HG03064 (cell line): ENCODE measurements around the gene RAET1L.
"Not testable (repeated sequence)": the region's sequence is repeated elsewhere in the genome, so short reads cannot be mapped to it uniquely, and the experiment has no call there.

Source experiments
- ATAC-seq: cut with Tn5 transposase; IDR thresholded peaks from one replicate; pipeline ENCODE4 v1.9.1; 2021; ENCODE audit warnings: low read depth; ENCODE audit not compliant: unreplicated experiment

The RAET1L gene

GRCh38 chr6:149999636-150000035 lies 25.7 kb downstream of the RAET1L start:
- ATAC-seq: no peak

GRCh38 chr6:149995971-149996370 lies 29.4 kb downstream of the RAET1L start:
- ATAC-seq: no peak

- ATAC-seq: no peak
These were observed 30.0 kb downstream of the RAET1L start for GRCh38 chr6:149995235-149995750.

GRCh38 chr6:149991838-149992237 lies 33.5 kb downstream of the RAET1L start:
- ATAC-seq: no peak

GRCh38 chr6:149991472-149991795 lies 33.9 kb downstream of the RAET1L start:
- not testable (repeated sequence) for ATAC-seq

- no peak for ATAC-seq
These were observed 34.5 kb downstream of the RAET1L start for GRCh38 chr6:149990661-149991471.

GRCh38 chr6:149990212-149990660 lies 35.1 kb downstream of the RAET1L start:
- no peak for ATAC-seq

GRCh38 chr6:149988550-149989346 lies 36.6 kb downstream of the RAET1L start:
- ATAC-seq: no peak

GRCh38 chr6:149987602-149988107 lies 37.7 kb downstream of the RAET1L start:
- no peak for ATAC-seq

- no peak for ATAC-seq
These were observed 39.8 kb downstream of the RAET1L start for GRCh38 chr6:149985481-149985937.

- no peak for ATAC-seq
These were observed 40.6 kb downstream of the RAET1L start for GRCh38 chr6:149984773-149985172.

- no peak for ATAC-seq
These were observed 42.2 kb downstream of the RAET1L start for GRCh38 chr6:149983145-149983544.

GRCh38 chr6:149979293-149979692 lies 46.0 kb downstream of the RAET1L start:
- no peak for ATAC-seq

GRCh38 chr6:149978610-149979009 lies 46.7 kb downstream of the RAET1L start:
- no peak for ATAC-seq

GRCh38 chr6:149977221-149977620 lies 48.1 kb downstream of the RAET1L start:
- ATAC-seq: no peak

GRCh38 chr6:149975400-149975799 lies 49.9 kb downstream of the RAET1L start:
- ATAC-seq: no peak

- no peak for ATAC-seq
These were observed 50.5 kb downstream of the RAET1L start for GRCh38 chr6:149974825-149975224.

GRCh38 chr6:149974394-149974793 lies 50.9 kb downstream of the RAET1L start:
- ATAC-seq: not testable (repeated sequence)

GRCh38 chr6:149969635-149970034 lies 55.7 kb downstream of the RAET1L start:
- no peak for ATAC-seq

GRCh38 chr6:149968909-149969308 lies 56.4 kb downstream of the RAET1L start:
- not testable (repeated sequence) for ATAC-seq
